VCaP (cell line): ENCODE results near the gene KPRP.
A peak's percentile ranks its signal among the peaks of the same experiment; 100 is the strongest.

Experiments used
- H3K27ac ChIP-seq: fragments of 450-650 bp; 2 replicates; pipeline ENCODE4 v1.5.1; 2017
- TF ChIP-seq, protein P1 (sequence below): fragments of 450-650 bp; conservative IDR thresholded peaks from 2 replicates; pipeline ENCODE4 v1.5.1; 2017; ENCODE audit warnings: mild to moderate bottlenecking, moderate library complexity

The KPRP gene

GRCh38 chr1:152756872-152757271 is 953 bp upstream of the KPRP start:
- TF ChIP-seq, protein P1, sequence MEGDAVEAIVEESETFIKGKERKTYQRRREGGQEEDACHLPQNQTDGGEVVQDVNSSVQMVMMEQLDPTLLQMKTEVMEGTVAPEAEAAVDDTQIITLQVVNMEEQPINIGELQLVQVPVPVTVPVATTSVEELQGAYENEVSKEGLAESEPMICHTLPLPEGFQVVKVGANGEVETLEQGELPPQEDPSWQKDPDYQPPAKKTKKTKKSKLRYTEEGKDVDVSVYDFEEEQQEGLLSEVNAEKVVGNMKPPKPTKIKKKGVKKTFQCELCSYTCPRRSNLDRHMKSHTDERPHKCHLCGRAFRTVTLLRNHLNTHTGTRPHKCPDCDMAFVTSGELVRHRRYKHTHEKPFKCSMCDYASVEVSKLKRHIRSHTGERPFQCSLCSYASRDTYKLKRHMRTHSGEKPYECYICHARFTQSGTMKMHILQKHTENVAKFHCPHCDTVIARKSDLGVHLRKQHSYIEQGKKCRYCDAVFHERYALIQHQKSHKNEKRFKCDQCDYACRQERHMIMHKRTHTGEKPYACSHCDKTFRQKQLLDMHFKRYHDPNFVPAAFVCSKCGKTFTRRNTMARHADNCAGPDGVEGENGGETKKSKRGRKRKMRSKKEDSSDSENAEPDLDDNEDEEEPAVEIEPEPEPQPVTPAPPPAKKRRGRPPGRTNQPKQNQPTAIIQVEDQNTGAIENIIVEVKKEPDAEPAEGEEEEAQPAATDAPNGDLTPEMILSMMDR = no peak
- H3K27ac ChIP-seq = no peak overlapping the region

DNA sequence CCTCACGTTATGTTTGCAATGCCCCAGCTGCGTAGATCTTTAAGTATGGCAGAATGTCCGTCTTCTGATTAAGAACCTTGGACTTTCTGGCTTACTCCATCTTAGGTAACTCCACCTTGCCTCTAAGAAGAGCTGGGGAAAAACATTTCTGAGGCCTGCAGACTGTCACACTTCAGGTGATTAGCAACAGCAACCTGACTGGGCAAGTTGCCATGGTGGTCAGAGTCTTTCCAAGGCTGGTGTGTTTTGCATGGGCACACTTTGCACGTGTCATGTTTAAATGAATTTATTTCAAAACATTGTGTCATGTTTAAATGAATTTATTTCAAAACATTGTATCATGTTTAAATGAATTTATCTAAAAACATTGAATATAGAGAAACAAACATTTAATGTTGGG is 811 bp downstream of the KPRP start:
- TF ChIP-seq, protein P1 = no peak
- H3K27ac ChIP-seq = peak overlapping the region; percentile 8; the same call in 1 of the 2 replicates

DNA sequence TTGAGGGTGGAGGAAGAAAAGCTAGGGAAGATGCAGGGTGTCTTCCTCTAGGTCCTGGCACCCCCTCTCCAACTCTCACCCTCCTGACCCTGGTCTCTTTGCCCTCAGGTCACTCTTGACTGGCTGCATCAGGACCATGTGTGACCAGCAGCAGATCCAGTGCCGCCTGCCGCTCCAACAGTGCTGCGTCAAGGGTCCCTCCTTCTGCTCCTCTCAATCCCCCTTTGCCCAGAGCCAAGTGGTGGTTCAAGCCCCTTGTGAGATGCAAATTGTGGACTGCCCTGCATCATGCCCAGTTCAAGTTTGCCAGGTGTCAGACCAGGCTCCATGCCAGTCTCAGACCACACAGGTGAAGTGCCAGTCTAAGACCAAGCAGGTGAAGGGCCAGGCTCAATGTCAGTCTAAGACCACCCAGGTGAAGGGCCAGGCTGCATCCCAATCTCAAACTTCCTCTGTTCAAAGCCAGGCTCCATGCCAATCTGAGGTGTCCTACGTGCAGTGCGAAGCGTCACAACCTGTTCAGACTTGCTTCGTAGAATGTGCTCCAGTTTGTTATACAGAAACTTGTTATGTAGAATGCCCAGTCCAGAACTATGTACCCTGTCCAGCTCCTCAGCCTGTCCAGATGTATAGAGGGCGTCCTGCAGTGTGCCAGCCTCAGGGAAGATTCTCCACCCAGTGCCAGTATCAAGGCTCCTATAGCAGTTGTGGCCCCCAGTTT is 1.8 kb downstream of the KPRP start:
- H3K27ac ChIP-seq = no peak overlapping the region
- TF ChIP-seq, protein P1 = no peak

DNA sequence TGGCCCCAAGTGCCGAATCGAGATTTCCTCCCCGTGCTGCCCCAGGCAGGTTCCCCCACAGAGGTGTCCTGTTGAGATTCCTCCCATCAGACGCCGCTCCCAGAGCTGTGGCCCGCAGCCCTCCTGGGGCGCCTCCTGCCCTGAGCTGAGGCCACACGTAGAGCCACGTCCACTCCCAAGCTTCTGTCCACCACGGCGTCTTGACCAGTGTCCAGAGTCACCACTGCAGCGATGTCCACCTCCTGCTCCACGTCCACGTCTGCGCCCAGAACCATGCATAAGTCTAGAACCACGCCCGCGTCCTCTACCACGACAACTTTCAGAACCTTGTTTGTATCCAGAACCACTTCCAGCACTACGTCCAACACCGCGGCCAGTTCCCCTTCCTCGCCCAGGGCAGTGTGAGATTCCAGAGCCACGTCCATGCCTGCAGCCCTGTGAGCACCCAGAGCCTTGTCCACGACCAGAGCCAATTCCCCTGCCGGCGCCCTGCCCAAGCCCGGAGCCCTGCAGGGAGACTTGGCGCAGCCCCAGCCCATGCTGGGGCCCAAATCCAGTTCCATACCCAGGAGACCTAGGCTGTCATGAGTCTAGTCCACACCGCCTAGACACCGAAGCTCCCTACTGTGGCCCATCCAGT is 2.8 kb downstream of the KPRP start:
- H3K27ac ChIP-seq = no peak overlapping the region
- TF ChIP-seq, protein P1 = no peak

- TF ChIP-seq, protein P1 = no peak
- H3K27ac ChIP-seq = no peak overlapping the region
These were observed 3.9 kb downstream of the KPRP start for GRCh38 chr1:152761609-152762213.

DNA sequence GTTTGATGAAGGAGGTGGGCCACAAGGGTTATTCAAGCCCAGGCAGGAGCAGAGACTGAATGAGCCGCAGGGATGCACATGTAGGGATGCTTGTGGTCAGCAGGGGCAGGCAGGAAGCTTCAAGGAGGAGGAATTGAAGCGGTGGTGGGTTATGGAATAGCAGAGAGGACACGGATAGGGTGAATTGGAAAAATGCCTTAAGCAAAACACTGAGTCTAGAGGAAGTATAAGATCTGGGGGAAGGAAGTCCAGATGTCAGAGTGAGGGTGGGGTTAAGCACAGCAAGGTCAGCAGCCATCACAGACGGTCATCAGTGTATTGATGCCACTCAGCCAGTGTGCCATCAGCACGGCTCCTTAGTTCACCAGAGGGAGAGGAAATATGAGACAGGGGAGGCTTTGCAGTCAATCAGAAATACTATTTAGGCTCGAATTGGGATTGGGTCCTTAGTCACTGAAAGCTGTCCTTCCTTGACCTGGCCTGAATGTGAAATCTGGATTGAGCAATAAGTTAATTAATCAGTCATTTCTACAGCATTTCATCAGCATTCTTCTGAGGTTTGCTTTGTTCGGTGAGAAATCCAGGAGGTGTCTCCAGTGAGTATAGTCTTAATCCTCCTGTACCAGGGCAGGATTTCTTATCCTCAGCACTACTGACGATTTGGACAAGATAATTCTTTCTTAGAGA is 11.2 kb downstream of the KPRP start:
- TF ChIP-seq, protein P1 = peak; percentile 10; the same call in 1 of the 2 replicates
- no peak overlapping the region for H3K27ac ChIP-seq

GRCh38 chr1:152770411-152770810 is 12.6 kb downstream of the KPRP start:
- H3K27ac ChIP-seq = no peak overlapping the region
- TF ChIP-seq, protein P1 = no peak
